PC-3 (cell line): ENCODE data around the gene PCDHGA5.

Experiments used
- EZH2 ChIP-seq: fragments of 300-600 bp; sonication (generic); IDR thresholded peaks from one replicate; pipeline ENCODE4 v1.6.1; 2017; ENCODE audit warnings: antibody characterized with exemption, mild to moderate bottlenecking, low read length; ENCODE audit not compliant: unreplicated experiment
- TF ChIP-seq, protein P1 (sequence below): fragments of 300-600 bp; sonication (generic); conservative IDR thresholded peaks from 2 replicates; pipeline ENCODE4 v1.5.1; 2017; ENCODE audit warnings: antibody characterized with exemption, low read depth, mild to moderate bottlenecking, low read length

DNA sequence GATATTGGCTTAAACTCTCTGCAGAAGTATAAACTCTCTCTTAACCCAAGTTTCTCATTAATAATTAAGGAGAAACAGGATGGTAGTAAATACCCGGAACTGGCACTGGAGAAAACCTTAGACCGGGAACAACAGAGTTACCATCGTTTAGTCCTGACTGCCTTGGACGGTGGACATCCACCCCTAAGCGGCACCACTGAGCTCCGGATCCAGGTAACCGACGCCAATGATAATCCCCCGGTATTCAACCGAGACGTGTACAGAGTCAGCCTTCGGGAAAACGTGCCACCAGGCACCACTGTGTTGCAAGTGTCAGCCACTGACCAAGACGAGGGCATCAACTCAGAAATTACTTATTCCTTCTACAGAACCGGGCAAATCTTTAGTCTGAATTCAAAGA, 34.6 kb downstream of the PCDHGA5 start:
- TF ChIP-seq, protein P1, sequence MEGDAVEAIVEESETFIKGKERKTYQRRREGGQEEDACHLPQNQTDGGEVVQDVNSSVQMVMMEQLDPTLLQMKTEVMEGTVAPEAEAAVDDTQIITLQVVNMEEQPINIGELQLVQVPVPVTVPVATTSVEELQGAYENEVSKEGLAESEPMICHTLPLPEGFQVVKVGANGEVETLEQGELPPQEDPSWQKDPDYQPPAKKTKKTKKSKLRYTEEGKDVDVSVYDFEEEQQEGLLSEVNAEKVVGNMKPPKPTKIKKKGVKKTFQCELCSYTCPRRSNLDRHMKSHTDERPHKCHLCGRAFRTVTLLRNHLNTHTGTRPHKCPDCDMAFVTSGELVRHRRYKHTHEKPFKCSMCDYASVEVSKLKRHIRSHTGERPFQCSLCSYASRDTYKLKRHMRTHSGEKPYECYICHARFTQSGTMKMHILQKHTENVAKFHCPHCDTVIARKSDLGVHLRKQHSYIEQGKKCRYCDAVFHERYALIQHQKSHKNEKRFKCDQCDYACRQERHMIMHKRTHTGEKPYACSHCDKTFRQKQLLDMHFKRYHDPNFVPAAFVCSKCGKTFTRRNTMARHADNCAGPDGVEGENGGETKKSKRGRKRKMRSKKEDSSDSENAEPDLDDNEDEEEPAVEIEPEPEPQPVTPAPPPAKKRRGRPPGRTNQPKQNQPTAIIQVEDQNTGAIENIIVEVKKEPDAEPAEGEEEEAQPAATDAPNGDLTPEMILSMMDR: no peak
- no peak for TF ChIP-seq EZH2
